Neutrophil (primary cell): ENCODE data around the gene POLR2H.

ENCODE experiments used
- H3K27ac ChIP-seq: fragments of 200-600 bp; sonication (generic); 2 replicates; pipeline ENCODE4 v1.5.1; 2016; ENCODE audit warnings: mild to moderate bottlenecking, moderate library complexity
- H3K27me3 ChIP-seq: fragments of 200-600 bp; sonication (generic); 2 replicates; pipeline ENCODE4 v1.6.0; 2016; ENCODE audit warnings: mild to moderate bottlenecking
- H3K36me3 ChIP-seq: fragments of 200-600 bp; sonication (generic); 2 replicates; pipeline ENCODE4 v1.5.1; 2017
- H3K4me1 ChIP-seq, 2 experiments: fragments of 200-600 bp in 1 of 2; sonication (generic) in 1 of 2; 1 replicate in 1 of 2; 2 replicates in 1 of 2; pipeline versions ENCODE4 v1.5.1 to v1.6.1; 2013 to 2016; ENCODE audit warnings: low read depth in 1 of 2, low read length in 1 of 2, mild to moderate bottlenecking in 1 of 2, moderate library complexity in 1 of 2; ENCODE audit not compliant: control insufficient read depth in 1 of 2, insufficient read depth in 1 of 2
- H3K4me3 ChIP-seq, 2 experiments: fragments of 200-600 bp in 1 of 2; sonication (generic) in 1 of 2; 1 replicate in 1 of 2; 2 replicates in 1 of 2; pipeline ENCODE4 v1.5.1; 2013 to 2016; ENCODE audit warnings: low read depth in 1 of 2, low read length in 1 of 2, mild to moderate bottlenecking in 1 of 2, moderate library complexity in 1 of 2
- H3K9me3 ChIP-seq: fragments of 200-600 bp; sonication (generic); 2 replicates; pipeline ENCODE4 v1.5.1; 2016
- CTCF ChIP-seq: fragments of 200-600 bp; sonication (generic); IDR thresholded peaks from 2 replicates; pipeline ENCODE4 v1.5.1; 2016; ENCODE audit warnings: antibody characterized with exemption

Gene POLR2H

GRCh38 chr3:184350618-184351017 lies 10.9 kb upstream of the POLR2H start:
- Histone ChIP-seq H3K4me1 (no peaks in the 10 kb centered on the region), H3K4me3 (no peak overlapping the region), H3K27ac (no peak overlapping the region), H3K36me3 (no peaks in the 10 kb centered on the region), H3K9me3 (no peaks in the 10 kb centered on the region), H3K27me3 (no peaks in the 10 kb centered on the region)
- TF ChIP-seq CTCF = no peak

DNA sequence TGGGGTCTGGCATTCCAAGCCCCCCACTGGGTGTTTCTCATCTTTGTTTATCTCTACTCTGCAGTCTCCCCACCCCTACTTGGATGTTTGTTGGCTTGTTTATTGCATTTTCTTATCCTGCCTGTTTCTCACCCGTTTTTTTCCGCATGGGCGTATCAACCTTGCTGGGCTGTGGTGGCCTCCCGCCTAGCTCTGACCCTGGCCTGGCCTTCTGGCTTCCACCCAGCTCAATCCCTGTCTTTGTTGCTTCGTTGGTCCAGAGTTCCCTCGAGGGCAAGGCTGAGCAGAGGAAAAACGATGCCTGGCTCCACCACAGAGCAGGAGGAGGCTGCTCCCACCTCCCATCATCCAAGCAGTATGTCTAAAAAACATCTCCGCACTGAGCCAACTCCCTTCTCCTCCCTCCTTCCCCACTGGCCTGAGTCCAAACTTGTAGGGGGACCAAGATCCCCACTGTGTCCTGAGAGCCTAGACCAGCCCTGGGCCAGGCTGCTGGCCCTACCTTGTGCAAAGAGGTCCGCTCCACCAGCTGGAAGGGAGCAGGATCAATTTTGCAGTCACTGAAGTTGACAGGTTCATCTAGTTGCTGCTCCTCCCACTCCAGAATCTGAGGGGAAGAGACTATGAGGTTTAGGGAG lies 9.9 kb upstream of the POLR2H start:
- Histone ChIP-seq H3K36me3 (no peaks in the 10 kb centered on the region), H3K27me3 (no peaks in the 10 kb centered on the region), H3K4me1 (no peaks in the 10 kb centered on the region), H3K4me3 (no peak overlapping the region), H3K9me3 (no peaks in the 10 kb centered on the region), H3K27ac (no peak overlapping the region)
- no peak for TF ChIP-seq CTCF

DNA sequence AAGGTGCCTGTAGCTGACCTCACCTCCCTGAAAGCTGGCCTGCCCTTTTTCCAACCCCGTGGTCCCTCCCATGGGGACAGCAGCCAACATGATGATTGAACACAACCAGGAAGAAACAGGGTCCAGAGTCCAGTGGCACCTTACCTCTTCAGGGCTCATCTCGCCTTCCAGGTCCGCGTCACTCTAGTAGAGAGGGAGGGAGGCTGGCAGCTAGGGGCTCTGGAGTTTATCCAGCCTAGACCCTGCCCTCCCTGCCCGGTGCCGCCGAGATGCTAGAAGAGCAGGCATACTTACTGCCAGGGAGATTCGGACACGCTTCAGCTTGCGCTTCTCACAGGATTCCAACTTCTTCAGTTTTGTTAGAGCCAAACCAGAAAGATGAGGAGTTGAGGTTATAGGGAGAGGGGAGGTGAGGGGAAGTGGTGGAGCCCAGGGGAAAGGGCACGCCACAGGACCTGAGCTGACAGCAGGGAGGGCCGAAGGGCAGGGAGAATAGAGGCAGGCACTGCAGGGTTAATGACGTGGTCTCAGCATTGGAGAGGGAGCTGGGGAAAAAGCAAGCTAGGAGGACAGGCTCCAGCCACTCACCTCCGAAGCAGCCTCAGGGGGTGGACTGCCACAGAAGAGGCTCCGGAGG lies 9.2 kb upstream of the POLR2H start:
- no peak for TF ChIP-seq CTCF
- Histone ChIP-seq H3K36me3 (no peaks in the 10 kb centered on the region), H3K27me3 (no peaks in the 10 kb centered on the region), H3K4me1 (no peaks in the 10 kb centered on the region), H3K9me3 (no peaks in the 10 kb centered on the region), H3K4me3 (no peak overlapping the region), H3K27ac (no peak overlapping the region)

GRCh38 chr3:184352897-184353545 lies 8.5 kb upstream of the POLR2H start:
- no peak overlapping the region for H3K4me3 ChIP-seq

GRCh38 chr3:184353546-184353941 lies 8.0 kb upstream of the POLR2H start:
- H3K27ac ChIP-seq = no peak overlapping the region
- H3K36me3 ChIP-seq = no peaks in the 10 kb centered on the region
- no peak overlapping the region for H3K4me3 ChIP-seq
- H3K27me3 ChIP-seq = no peaks in the 10 kb centered on the region
- H3K4me1 ChIP-seq = no peaks in the 10 kb centered on the region
- TF ChIP-seq CTCF = no peak
- H3K9me3 ChIP-seq = no peaks in the 10 kb centered on the region

More at GRCh38 chr3:184352897-184353545, 8.5 kb upstream of the POLR2H start:
- Histone ChIP-seq H3K27me3 (no peaks in the 10 kb centered on the region), H3K27ac (no peak overlapping the region), H3K36me3 (no peaks in the 10 kb centered on the region), H3K4me1 (no peaks in the 10 kb centered on the region), H3K9me3 (no peaks in the 10 kb centered on the region)
- TF ChIP-seq CTCF = no peak
